ENCODE measurements around the gene ERAP2. TPM values are rescaled to one million over a fixed set of nuclear protein-coding genes. Genes with fewer than 3 reads are reported as not detected.

ERAP2 gene
- total RNA-seq, 1 donor from 2014 or later: 5.5 TPM

GRCh38 chr5:96963267-96963666 lies 87.0 kb downstream of the ERAP2 start:
- DNase-seq: peak; percentile 60

- DNase-seq: no peak
These were observed 90.5 kb downstream of the ERAP2 start for GRCh38 chr5:96966801-96967200.

DNA sequence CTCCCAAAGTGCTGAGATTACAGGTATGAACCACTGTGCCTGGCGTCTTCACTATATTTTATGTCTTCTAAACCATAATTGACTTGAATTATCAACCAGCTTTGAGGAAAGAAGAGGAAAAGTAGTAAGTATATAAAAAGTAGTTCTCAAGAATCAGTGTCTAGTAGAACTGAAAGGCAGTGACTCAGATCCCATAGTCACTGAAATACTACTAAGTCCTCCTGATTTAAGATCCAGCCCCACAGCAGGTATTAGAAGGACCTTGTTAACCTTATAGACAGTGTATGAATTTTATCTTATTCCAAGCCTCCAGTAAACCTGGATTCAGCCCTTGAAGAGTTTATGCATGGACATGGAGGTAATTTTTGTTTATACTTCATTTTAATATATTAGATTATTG lies 91.1 kb downstream of the ERAP2 start:
- DNase-seq: no peak

GRCh38 chr5:96968074-96968473 lies 91.8 kb downstream of the ERAP2 start:
- DNase-seq: peak; percentile 48

DNA sequence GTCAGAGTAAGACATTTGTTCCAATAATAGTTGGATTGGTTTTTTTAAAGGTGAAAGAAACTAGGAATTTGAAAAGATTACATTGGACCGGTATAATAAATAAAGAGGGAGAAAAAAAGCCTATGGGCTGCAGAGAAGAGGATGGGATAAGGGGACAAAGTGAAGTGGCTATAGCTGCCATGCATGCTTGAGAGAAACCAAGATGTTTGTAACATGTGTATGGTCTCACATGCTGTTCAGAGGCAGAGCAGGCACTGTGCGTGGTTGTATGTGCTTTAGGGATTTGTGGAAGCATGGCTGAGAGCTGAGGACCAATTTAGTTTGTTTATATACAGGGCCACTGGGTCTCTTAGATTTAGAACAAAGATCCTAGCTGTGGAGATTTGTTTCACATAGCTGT lies 92.3 kb downstream of the ERAP2 start:
- peak; percentile 65 for DNase-seq

Small RNA genes within 50 kb of the gene (small RNA-seq; reads per million reads assigned to genes)
- not detected for gene RF00019 (ENCODE audit: low replicate concordance)

Other genes starting within 250 kb of the ERAP2 start
- gene CAST, start 214.1 kb upstream of the ERAP2 start, total RNA-seq: 223 TPM
- 50.4 TPM for gene ERAP1, start 68.6 kb upstream of the ERAP2 start, total RNA-seq
- 95.6 TPM for gene LNPEP, start 59.6 kb downstream of the ERAP2 start, total RNA-seq